Gastroesophageal sphincter (tissue), 4 donors: ENCODE data around the gene BAK1. TPM values are rescaled to one million over a fixed set of nuclear protein-coding genes. Genes with fewer than 3 reads are reported as not detected.

Experiments
- ATAC-seq: fragments of 150-250 bp; one replicate; pipeline ENCODE4 v1.9.1; 2016; ENCODE audit warnings: mild to moderate bottlenecking, moderate library complexity
- H3K27ac ChIP-seq, 4 donors: fragments of 200-600 bp; sonication (generic) in 3 of 4; 1 replicate in 3 of 4; 2 replicates in 1 of 4; pipeline ENCODE4 v1.5.1; 2016 to 2019
- H3K27me3 ChIP-seq: fragments of 200-600 bp; sonication (generic); one replicate; pipeline ENCODE4 v1.5.1; 2019
- H3K36me3 ChIP-seq, 2 donors: fragments of 200-600 bp; sonication (generic); one replicate each; pipeline ENCODE4 v1.5.1; 2019; ENCODE audit warnings: control low read depth in 1 of 2
- H3K4me1 ChIP-seq, 3 donors: fragments of 200-600 bp; sonication (generic); 1 replicate in 2 of 3; 2 replicates in 1 of 3; pipeline ENCODE4 v1.5.1; 2016 to 2019; ENCODE audit warnings: control low read depth in 2 of 3
- H3K4me3 ChIP-seq, 2 donors: fragments of 200-600 bp; sonication (generic); one replicate each; pipeline ENCODE4 v1.5.1; 2019; ENCODE audit warnings: mild to moderate bottlenecking in 1 of 2, moderate library complexity in 1 of 2
- H3K9me3 ChIP-seq, 3 donors: fragments of 200-600 bp; sonication (generic); one replicate each; pipeline ENCODE4 v1.5.1; 2017 to 2019; ENCODE audit warnings: control low read depth in 2 of 3
- CTCF ChIP-seq, 4 experiments: fragments of 200-600 bp in 2 of 4; fragments of 450-650 bp in 2 of 4; sonication (generic) in 1 of 4; IDR thresholded peaks; one replicate each; pipeline ENCODE4 v1.5.1; 2017 to 2019; ENCODE audit warnings: antibody characterized with exemption in 4 of 4, mild to moderate bottlenecking in 2 of 4, moderate library complexity in 2 of 4
- EP300 ChIP-seq: sonication (generic); formaldehyde crosslinking; IDR thresholded peaks from one replicate; pipeline ENCODE4 v1.6.1; 2017; ENCODE audit warnings: antibody characterized with exemption, mild to moderate bottlenecking
- POLR2A ChIP-seq, 2 donors: fragments of 450-650 bp; IDR thresholded peaks; one replicate each; pipeline ENCODE4 v1.6.1; 2017; ENCODE audit warnings: antibody characterized with exemption in 2 of 2, mild to moderate bottlenecking in 2 of 2, moderate library complexity in 1 of 2
- POLR2AphosphoS5 ChIP-seq: sonication (generic); formaldehyde crosslinking; IDR thresholded peaks from one replicate; pipeline ENCODE4 v1.6.1; 2017; ENCODE audit warnings: antibody characterized with exemption
- WGBS, 2 donors: methylation state at CpG; one replicate each; pipeline ENCODE4 v1.1.5; 2018; ENCODE audit warnings: low coverage in 1 of 2; 5-methylcytosine and 5-hydroxymethylcytosine counted together
- total RNA-seq, 4 donors: library from RNA; depleted of rRNA; stranded (reverse); fragments of >200 nt; gene quantifications; one replicate each; pipeline ENCODE4 v1.1.0, GENCODE V29; 2016

The BAK1 gene
- total RNA-seq, 4 donors from 2014 or later = 7.3 to 14.3 (median 11.0) TPM

- peak overlapping the region; percentile 66 to 78 for H3K4me3 ChIP-seq
- H3K9me3 ChIP-seq = no peaks in the 10 kb centered on the region
- ATAC-seq = peak; percentile 91
- peak overlapping the region; percentile 31 to 90 (median 88) for H3K27ac ChIP-seq
- H3K36me3 ChIP-seq = peaks cover 0 to 39% of the 10 kb centered on the region in 2 donors
- no peaks in the 10 kb centered on the region for H3K27me3 ChIP-seq
- 2 to 4% methylated on average over 11 to 23 of the region's 44 CpGs for WGBS, 2 donors
- peaks cover 0 to 14% (median 4%) of the 10 kb centered on the region in 3 donors for H3K4me1 ChIP-seq
- TF ChIP-seq POLR2AphosphoS5 (peak; percentile 55), CTCF (IDR thresholded peaks at IDR 0.05) (peak in 1 of 4 experiments; percentile 40), POLR2A (IDR thresholded peaks at IDR 0.05) (peak; percentile 11 to 37), EP300 (no peak)
Observed at GRCh38 chr6:33570806-33571636, 9.1 kb downstream of the BAK1 start.

DNA sequence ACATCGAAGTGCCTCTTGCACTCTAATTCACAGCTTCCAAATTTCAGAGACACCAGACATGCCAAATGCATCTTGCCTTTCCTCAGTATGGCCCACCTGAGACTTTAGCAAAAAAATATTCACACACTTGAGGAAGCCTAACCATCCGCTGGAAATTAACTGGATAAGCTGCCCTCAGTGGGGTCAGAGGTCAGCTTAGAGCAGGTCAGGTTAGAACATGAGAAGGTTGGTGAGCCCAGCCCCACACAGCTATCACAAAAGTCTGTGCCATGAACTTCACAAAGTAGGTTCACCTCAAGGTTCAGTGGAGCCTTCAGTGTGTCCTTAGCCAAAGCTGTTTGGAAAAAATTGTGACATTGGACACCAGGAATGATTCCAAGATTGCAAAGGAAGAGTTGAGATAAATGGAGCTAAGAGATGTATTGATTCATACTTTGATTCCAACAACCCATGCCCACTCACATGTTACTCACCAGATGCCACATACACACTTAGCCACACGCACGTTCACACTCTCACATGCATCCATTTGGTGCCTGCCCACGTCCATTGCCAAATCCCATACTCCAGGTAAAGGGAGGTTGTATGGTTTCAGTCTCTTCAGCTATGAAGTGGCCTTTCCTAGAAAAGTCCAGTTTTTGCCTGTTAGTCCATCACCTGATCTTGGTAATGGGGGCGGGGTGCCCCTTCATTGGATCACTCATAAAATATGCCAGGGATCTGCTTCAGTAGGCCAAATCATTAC is 11.1 kb downstream of the BAK1 start:
- H3K9me3 ChIP-seq = no peaks in the 10 kb centered on the region
- H3K27ac ChIP-seq = no peak overlapping the region
- peaks cover 0 to 19% of the 10 kb centered on the region in 2 donors for H3K36me3 ChIP-seq
- ATAC-seq = no peak
- peaks cover 0 to 14% (median 4%) of the 10 kb centered on the region in 3 donors for H3K4me1 ChIP-seq
- H3K4me3 ChIP-seq = no peak overlapping the region
- TF ChIP-seq POLR2AphosphoS5 (no peak), POLR2A (IDR thresholded peaks at IDR 0.05) (no peak), EP300 (no peak), CTCF (IDR thresholded peaks at IDR 0.05) (no peak)
- WGBS, 2 donors = 96 to 97% methylated on average over 4 to 5 of the region's 6 CpGs
- H3K27me3 ChIP-seq = no peaks in the 10 kb centered on the region

GRCh38 chr6:33567836-33568235 is 12.2 kb downstream of the BAK1 start:
- H3K27me3 ChIP-seq = no peaks in the 10 kb centered on the region
- H3K27ac ChIP-seq = no peak overlapping the region
- TF ChIP-seq POLR2A (IDR thresholded peaks at IDR 0.05) = no peak
- no peak for TF ChIP-seq POLR2AphosphoS5
- TF ChIP-seq CTCF (IDR thresholded peaks at IDR 0.05) = no peak
- no peak for TF ChIP-seq EP300
- H3K4me1 ChIP-seq = peaks cover 0 to 14% (median 4%) of the 10 kb centered on the region in 3 donors
- no peaks in the 10 kb centered on the region for H3K9me3 ChIP-seq
- peaks cover 0 to 7% of the 10 kb centered on the region in 2 donors for H3K36me3 ChIP-seq
- no peak overlapping the region for H3K4me3 ChIP-seq
- ATAC-seq = no peak
- WGBS, 2 donors = 75 to 100% methylated on average over 2 to 4 of the region's 8 CpGs

- Histone ChIP-seq H3K4me1 (peaks cover 0 to 7% (median under 1%) of the 10 kb centered on the region in 3 donors), H3K27me3 (no peaks in the 10 kb centered on the region), H3K36me3 (no peaks in the 10 kb centered on the region), H3K9me3 (no peaks in the 10 kb centered on the region), H3K4me3 (no peak overlapping the region), H3K27ac (no peak overlapping the region)
- TF ChIP-seq POLR2A (IDR thresholded peaks at IDR 0.05) = no peak
- no peak for ATAC-seq
- WGBS, 2 donors = 62 to 94% methylated on average over 3 to 11 of the region's 11 CpGs
Observed at GRCh38 chr6:33566182-33567084, 13.6 kb downstream of the BAK1 start.

GRCh38 chr6:33558801-33559200 is 21.3 kb downstream of the BAK1 start:
- ATAC-seq = no peak
- TF ChIP-seq POLR2AphosphoS5 (no peak), POLR2A (IDR thresholded peaks at IDR 0.05) (no peak), CTCF (IDR thresholded peaks at IDR 0.05) (no peak), EP300 (no peak)
- Histone ChIP-seq H3K9me3 (no peaks in the 10 kb centered on the region), H3K4me3 (no peak overlapping the region), H3K36me3 (no peaks in the 10 kb centered on the region), H3K27me3 (no peaks in the 10 kb centered on the region), H3K4me1 (no peaks in the 10 kb centered on the region), H3K27ac (no peak overlapping the region)
- 77 to 95% methylated on average over 3 to 8 of the region's 8 CpGs for WGBS, 2 donors
